Stimulated activated CD4-positive, alpha-beta T cell treated with anti-CD3 and anti-CD28 coated beads, Interleukin-1b, Interleukin-23, amount 100 ng/mL, for 24 hours (primary cell): Measurements from ENCODE around the gene KIAA0753.

Experiments used
- DNase-seq, 4 experiments: peaks; one replicate each; pipeline ENCODE4 v3.0.0-alpha.2; 2020; ENCODE audit warnings: low read depth in 4 of 4, low spot score in 1 of 4

The KIAA0753 gene

GRCh38 chr17:6549384-6550036, 91.0 kb downstream of the KIAA0753 start:
- DNase-seq = no peak

GRCh38 chr17:6548578-6549330, 91.8 kb downstream of the KIAA0753 start:
- DNase-seq = no peak

GRCh38 chr17:6548034-6548433, 92.5 kb downstream of the KIAA0753 start:
- no peak for DNase-seq

GRCh38 chr17:6547336-6547735, 93.2 kb downstream of the KIAA0753 start:
- DNase-seq = no peak

- no peak for DNase-seq
Measured at GRCh38 chr17:6546069-6546718, 94.3 kb downstream of the KIAA0753 start.

GRCh38 chr17:6545291-6545690, 95.2 kb downstream of the KIAA0753 start:
- no peak for DNase-seq

GRCh38 chr17:6544011-6544370, 96.5 kb downstream of the KIAA0753 start:
- DNase-seq = no peak

GRCh38 chr17:6543079-6544010, 97.2 kb downstream of the KIAA0753 start:
- DNase-seq = no peak

- no peak for DNase-seq
Measured at GRCh38 chr17:6542577-6542976, 97.9 kb downstream of the KIAA0753 start.

GRCh38 chr17:6541886-6542285, 98.6 kb downstream of the KIAA0753 start:
- no peak for DNase-seq

- no peak for DNase-seq
Measured at GRCh38 chr17:6539871-6540270, 100.6 kb downstream of the KIAA0753 start.

- DNase-seq = no peak
Measured at GRCh38 chr17:6536566-6537065, 103.9 kb downstream of the KIAA0753 start.

- DNase-seq = no peak
Measured at GRCh38 chr17:6536053-6536452, 104.5 kb downstream of the KIAA0753 start.

- no peak for DNase-seq
Measured at GRCh38 chr17:6534846-6535514, 105.5 kb downstream of the KIAA0753 start.

GRCh38 chr17:6532441-6532885, 108.0 kb downstream of the KIAA0753 start:
- no peak for DNase-seq

GRCh38 chr17:6531575-6531974, 108.9 kb downstream of the KIAA0753 start:
- DNase-seq = no peak

GRCh38 chr17:6530324-6530920, 110.1 kb downstream of the KIAA0753 start:
- DNase-seq = no peak

- DNase-seq = no peak
Measured at GRCh38 chr17:6528557-6528956, 112.0 kb downstream of the KIAA0753 start.
